ENCODE measurements around the gene RPS28.

DNA sequence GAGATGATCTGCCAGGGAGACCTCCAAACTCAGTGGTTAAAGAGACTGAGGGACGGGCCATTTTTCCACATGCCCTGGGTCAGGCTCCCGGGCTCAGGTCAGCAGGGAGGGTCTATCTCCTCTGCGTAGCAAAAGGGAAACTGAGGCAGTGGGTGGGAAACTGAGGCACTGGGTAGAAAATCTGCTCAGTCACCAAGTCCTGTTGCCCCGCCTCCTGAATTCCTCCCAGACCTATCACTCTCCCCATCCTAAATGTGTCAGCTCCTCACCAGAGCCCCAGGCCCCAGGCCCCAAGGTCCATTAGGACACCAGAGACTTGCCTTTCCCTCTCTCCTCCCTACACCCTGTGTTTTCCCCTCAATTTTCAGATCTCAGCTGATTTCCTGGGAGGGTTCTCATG lies 15.5 kb upstream of the RPS28 start:
- TF ChIP-seq, protein P1, sequence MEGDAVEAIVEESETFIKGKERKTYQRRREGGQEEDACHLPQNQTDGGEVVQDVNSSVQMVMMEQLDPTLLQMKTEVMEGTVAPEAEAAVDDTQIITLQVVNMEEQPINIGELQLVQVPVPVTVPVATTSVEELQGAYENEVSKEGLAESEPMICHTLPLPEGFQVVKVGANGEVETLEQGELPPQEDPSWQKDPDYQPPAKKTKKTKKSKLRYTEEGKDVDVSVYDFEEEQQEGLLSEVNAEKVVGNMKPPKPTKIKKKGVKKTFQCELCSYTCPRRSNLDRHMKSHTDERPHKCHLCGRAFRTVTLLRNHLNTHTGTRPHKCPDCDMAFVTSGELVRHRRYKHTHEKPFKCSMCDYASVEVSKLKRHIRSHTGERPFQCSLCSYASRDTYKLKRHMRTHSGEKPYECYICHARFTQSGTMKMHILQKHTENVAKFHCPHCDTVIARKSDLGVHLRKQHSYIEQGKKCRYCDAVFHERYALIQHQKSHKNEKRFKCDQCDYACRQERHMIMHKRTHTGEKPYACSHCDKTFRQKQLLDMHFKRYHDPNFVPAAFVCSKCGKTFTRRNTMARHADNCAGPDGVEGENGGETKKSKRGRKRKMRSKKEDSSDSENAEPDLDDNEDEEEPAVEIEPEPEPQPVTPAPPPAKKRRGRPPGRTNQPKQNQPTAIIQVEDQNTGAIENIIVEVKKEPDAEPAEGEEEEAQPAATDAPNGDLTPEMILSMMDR (IDR thresholded peaks at IDR 0.05): no peak
- TF ChIP-seq POLR2A (IDR thresholded peaks at IDR 0.05): no peak
- no peak for TF ChIP-seq EP300 (IDR thresholded peaks at IDR 0.05)
- TF ChIP-seq POLR2AphosphoS5 (IDR thresholded peaks at IDR 0.05): no peak

All from gastroesophageal sphincter (tissue), 3 donors.